ENCODE results near the gene CERT1. TPM values are rescaled to one million over a fixed set of nuclear protein-coding genes. Genes with fewer than 3 reads are reported as not detected.

The CERT1 gene
- total RNA-seq, 1 experiment from 2014 or later, result 50.2 TPM

GRCh38 chr5:75551471-75551870, 40.0 kb upstream of the CERT1 start:
- Histone ChIP-seq H3K14ac (ENCODE audit: insufficient read depth, low read length) (no peak overlapping the region), H3K4me2 (ENCODE audit: insufficient read depth, insufficient read length, low read length) (no peak overlapping the region), H2BK15ac (ENCODE audit: low read depth, low read length) (no peak overlapping the region), H3K27me3 (ENCODE audit: insufficient read depth, low read length) (no peaks in the 10 kb centered on the region), H3K23ac (ENCODE audit: insufficient read length, low read depth, low read length) (no peak overlapping the region), H3K79me2 (ENCODE audit: insufficient read depth, low read length) (no peaks in the 10 kb centered on the region), H3K4ac (ENCODE audit: low read depth, low read length) (no peak overlapping the region), H3K56ac (ENCODE audit: insufficient read length, low read depth, low read length) (no peak overlapping the region), H2AFZ (ENCODE audit: low read length) (no peak overlapping the region), H4K5ac (ENCODE audit: insufficient read length, low read depth, low read length) (no peak overlapping the region), H3T11ph (ENCODE audit: low read length) (no peak overlapping the region), H3K23me2 (ENCODE audit: insufficient read length, low read depth, low read length, poor library complexity, severe bottlenecking) (no peaks in the 10 kb centered on the region), H3K4me1 (ENCODE audit: insufficient read depth, low read length) (no peaks in the 10 kb centered on the region), H3K9ac (ENCODE audit: extremely low read depth, insufficient read length, low read length) (no peak overlapping the region), H4K8ac (replicated peaks; ENCODE audit: insufficient read length, low read depth, low read length) (no peak overlapping the region), H2AK5ac (ENCODE audit: insufficient read length, low read length) (no peak overlapping the region), H2BK20ac (ENCODE audit: low read depth, low read length, poor library complexity, severe bottlenecking) (no peak overlapping the region), H4K91ac (ENCODE audit: insufficient read length, low read depth, low read length) (no peak overlapping the region), H2BK120ac (ENCODE audit: low read depth, low read length, poor library complexity, severe bottlenecking) (no peak overlapping the region), H3K9me3 (ENCODE audit: control insufficient read depth, low read depth, low read length) (no peaks in the 10 kb centered on the region), H3K79me1 (ENCODE audit: insufficient read depth, low read depth, low read length, poor library complexity, severe bottlenecking) (no peaks in the 10 kb centered on the region), H3K18ac (ENCODE audit: insufficient read length, low read depth, low read length) (no peak overlapping the region), H2BK12ac (ENCODE audit: insufficient read length, low read depth, low read length) (no peak overlapping the region), H4K20me1 (ENCODE audit: control insufficient read depth, insufficient read depth, insufficient read length) (no peaks in the 10 kb centered on the region), H3K27ac (ENCODE audit: insufficient read length, low read depth, low read length) (no peak overlapping the region), H2BK5ac (ENCODE audit: insufficient read length, low read length) (no peak overlapping the region)
- no peaks in the 10 kb centered on the region for H3K9me3 Mint-ChIP-seq
- no peaks in the 10 kb centered on the region for H3K27me3 Mint-ChIP-seq (ENCODE audit: low read depth)
- no peaks in the 10 kb centered on the region for H3K4me1 Mint-ChIP-seq
- WGBS (ENCODE audit: extremely low coverage, insufficient read length, low lambda C conversion rate), result no CpG with 5 or more reads among the region's 3 CpGs
- no peak for TF ChIP-seq CTCF (conservative IDR thresholded peaks at IDR 0.05)
- no peak overlapping the region for H3K27ac Mint-ChIP-seq
- DNase-seq, result no peak
- H3K4me3 Mint-ChIP-seq, result no peak overlapping the region
- H3K36me3 Mint-ChIP-seq (ENCODE audit: insufficient read depth in 1 of 3, low read depth in 3 of 3), result peaks cover 0 to 3% (median 0%) of the 10 kb centered on the region in 3 experiments; a peak in 1 of 7 replicates

All from H9 (cell line).